GM12864 (cell line): Measurements from ENCODE around the gene NOTCH1.

Experiments
- DNase-seq: peaks from one replicate; pipeline ENCODE4 v3.0.0-alpha.2; 2011; ENCODE audit warnings: low read depth
- H3K4me3 ChIP-seq: 2 replicates; pipeline ENCODE4 v1.5.1; 2011; ENCODE audit warnings: mild to moderate bottlenecking, low read depth, low read length, control low read depth
- TF ChIP-seq, protein P1 (sequence below): IDR thresholded peaks from 2 replicates; pipeline ENCODE4 v1.5.1; 2011; ENCODE audit warnings: low read depth, mild to moderate bottlenecking, moderate library complexity, low read length, control low read depth, inconsistent platforms; ENCODE audit errors: missing control alignments

Gene NOTCH1

GRCh38 chr9:136507221-136507991 is 38.4 kb downstream of the NOTCH1 start:
- DNase-seq, result no peak
- TF ChIP-seq, protein P1, sequence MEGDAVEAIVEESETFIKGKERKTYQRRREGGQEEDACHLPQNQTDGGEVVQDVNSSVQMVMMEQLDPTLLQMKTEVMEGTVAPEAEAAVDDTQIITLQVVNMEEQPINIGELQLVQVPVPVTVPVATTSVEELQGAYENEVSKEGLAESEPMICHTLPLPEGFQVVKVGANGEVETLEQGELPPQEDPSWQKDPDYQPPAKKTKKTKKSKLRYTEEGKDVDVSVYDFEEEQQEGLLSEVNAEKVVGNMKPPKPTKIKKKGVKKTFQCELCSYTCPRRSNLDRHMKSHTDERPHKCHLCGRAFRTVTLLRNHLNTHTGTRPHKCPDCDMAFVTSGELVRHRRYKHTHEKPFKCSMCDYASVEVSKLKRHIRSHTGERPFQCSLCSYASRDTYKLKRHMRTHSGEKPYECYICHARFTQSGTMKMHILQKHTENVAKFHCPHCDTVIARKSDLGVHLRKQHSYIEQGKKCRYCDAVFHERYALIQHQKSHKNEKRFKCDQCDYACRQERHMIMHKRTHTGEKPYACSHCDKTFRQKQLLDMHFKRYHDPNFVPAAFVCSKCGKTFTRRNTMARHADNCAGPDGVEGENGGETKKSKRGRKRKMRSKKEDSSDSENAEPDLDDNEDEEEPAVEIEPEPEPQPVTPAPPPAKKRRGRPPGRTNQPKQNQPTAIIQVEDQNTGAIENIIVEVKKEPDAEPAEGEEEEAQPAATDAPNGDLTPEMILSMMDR, result no peak
- no peak overlapping the region for H3K4me3 ChIP-seq

- H3K4me3 ChIP-seq, result no peak overlapping the region
- no peak for DNase-seq
- TF ChIP-seq, protein P1, result no peak
These were observed 39.4 kb downstream of the NOTCH1 start for GRCh38 chr9:136506425-136506824.

DNA sequence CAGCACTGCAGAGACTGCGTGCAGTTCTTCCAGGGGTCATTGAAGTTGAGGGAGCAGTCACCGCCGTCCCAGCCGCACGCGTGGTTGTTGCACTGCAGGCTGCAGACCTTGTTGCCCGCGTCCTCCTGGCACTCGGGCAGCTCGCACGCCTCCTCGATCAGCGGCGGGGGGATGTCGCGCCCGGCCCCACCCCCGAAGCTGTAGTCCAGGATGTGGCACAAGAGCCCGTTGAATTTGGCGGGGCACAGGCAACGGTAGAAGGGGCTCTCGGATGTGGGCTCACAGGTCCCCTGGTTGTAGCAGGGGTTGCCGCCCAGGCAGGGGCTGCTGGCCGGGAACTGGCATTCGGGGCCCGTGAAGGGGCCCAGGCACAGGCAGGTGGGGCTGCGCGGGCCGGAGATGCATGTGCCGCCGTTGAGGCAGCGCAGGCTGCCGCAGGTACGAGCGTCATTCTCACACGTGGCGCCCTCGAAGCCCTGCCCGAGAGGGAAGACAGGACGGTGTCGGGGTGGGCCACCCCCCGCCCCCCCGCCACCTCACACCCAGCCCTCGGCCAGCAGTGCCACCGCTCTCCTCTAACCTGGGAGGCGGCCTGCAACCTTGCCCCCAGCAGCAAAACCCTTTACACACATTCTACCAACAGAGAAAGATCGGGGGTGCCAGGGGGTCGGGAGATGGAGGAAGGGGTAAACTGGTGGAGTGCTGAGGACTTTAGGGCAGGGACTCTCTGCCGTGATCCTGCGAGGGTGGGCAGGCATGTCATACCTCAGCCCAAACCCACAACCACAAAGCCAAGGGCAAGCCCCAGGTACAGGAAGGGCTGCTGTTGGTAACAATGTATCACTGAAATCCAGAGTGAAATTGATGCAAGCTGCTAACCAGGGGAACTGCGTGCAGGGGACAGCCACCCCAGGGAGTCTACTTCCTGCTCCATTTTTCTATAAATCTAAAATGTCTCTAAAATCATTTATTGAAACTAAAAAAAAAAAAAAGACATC is 40.1 kb downstream of the NOTCH1 start:
- H3K4me3 ChIP-seq, result no peak overlapping the region
- DNase-seq, result no peak
- TF ChIP-seq, protein P1, result no peak

DNA sequence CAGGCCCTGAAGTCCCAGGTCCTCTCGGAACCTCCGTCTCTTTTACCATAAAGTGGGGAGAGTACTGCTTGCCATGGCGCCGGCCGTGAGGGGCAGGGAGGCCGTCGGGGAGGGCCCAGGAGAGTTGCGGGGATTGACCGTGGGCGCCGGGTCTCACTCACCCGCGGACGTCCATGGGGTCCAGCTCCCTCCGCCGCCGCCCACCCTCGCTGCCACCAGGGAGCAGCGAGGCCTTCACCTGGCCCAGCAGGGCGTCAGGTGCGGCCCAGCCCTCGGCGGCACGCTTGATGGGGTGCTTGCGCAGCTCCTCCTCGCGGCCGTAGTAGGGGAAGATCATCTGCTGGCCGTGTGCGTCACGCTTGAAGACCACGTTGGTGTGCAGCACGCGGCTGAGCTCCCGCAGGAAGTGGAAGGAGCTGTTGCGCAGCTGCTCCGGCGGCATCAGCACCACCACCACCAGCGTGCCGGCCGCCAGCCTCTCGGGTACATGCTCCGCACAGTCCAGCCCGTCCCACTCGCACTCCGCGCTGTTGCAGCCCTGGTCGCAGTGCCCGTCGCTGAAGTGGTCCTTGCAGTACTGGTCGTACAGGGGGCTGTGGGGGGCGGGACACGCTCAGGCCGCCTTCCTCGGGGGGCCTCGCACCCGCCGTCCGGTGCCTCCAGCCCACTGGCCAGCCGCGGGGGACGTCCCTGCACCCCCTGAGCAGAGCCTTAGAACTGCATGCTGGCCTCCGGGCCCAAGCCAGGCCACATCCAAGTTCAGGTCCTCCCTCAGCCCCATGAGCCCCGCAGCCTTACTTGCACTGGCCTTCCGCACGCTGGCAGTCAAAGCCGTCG is 41.1 kb downstream of the NOTCH1 start:
- DNase-seq, result no peak
- TF ChIP-seq, protein P1, result no peak
- H3K4me3 ChIP-seq, result no peak overlapping the region

DNA sequence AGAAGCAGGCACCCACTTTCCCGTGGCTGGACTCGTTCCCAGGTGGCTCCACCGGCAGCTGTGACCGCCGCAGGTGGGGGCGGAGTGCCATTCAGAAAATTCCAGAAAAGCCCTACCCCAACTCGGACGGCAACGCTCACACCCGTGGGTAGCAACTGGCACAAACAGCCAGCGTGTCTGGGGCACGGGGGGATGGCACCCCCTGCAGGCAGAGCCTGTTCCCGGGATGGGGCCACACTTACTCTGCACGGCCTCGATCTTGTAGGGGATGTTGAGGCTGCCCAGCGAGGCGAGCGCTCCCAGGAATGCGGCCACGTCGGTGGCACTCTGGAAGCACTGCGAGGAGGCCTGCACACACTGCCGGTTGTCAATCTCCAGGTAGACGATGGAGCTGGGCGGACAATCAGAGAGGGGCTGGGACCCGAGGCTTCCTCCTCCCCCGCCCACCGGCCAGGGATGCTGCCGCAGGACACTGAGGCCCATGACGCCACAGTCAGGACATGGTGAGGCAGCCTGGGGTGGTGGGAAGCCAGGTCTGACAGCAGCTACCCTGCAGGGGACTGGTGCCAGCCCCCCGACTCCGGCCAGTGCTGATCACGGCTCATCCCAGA is 42.8 kb downstream of the NOTCH1 start:
- DNase-seq, result no peak
- TF ChIP-seq, protein P1, result no peak
- no peak overlapping the region for H3K4me3 ChIP-seq

DNA sequence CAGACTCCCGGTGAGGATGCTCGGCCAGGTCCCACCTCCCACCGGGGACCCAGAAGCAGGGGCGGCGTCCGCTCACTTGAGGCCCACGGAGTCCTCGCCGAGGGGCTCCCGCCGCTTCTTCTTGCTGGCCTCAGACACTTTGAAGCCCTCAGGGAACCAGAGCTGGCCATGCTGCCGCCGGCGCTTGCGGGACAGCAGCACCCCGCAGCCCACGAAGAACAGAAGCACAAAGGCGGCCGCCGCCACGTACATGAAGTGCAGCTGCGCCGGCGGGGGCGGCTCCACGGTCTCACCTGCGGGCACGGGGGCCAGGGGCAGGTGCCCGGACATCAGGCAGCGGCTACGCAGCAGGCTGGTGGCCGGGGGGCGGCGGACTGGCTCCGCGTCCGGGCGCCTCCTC is 43.7 kb downstream of the NOTCH1 start:
- H3K4me3 ChIP-seq, result no peak overlapping the region
- TF ChIP-seq, protein P1, result no peak
- DNase-seq, result no peak
